Activated CD4-positive, alpha-beta T cell treated with anti-CD3 and anti-CD28 coated beads for 24 hours (primary cell): ENCODE results near the gene IFI16.
"Not testable (repeated sequence)": the region's sequence is repeated elsewhere in the genome, so short reads cannot be mapped to it uniquely, and the experiment has no call there.

Source experiments
- DNase-seq, 2 donors: peaks; one replicate each; pipeline ENCODE4 v3.0.0-alpha.2; 2020; ENCODE audit warnings: low read depth in 2 of 2

IFI16 gene

GRCh38 chr1:159009704-159010361 is at the start of gene IFI16:
IFI16 (plus strand) TSS chr1:159009907; CDS start chr1:159014681, 4,774 bp downstream.
- DNase-seq, result peak in 1 of 2 donors; percentile 64

- DNase-seq, result no peak
Observed at GRCh38 chr1:158961178-158961577, 48.5 kb upstream of the IFI16 start.

GRCh38 chr1:158962983-158963382 is 46.7 kb upstream of the IFI16 start:
- DNase-seq, result no peak

- DNase-seq, result no peak
Observed at GRCh38 chr1:158969166-158969565, 40.5 kb upstream of the IFI16 start.

GRCh38 chr1:158969855-158970254 is 39.9 kb upstream of the IFI16 start:
- DNase-seq, result no peak

GRCh38 chr1:158972841-158973240 is 36.9 kb upstream of the IFI16 start:
- no peak for DNase-seq

GRCh38 chr1:158976219-158976618 is 33.5 kb upstream of the IFI16 start:
- DNase-seq, result no peak

GRCh38 chr1:158978730-158979129 is 31.0 kb upstream of the IFI16 start:
- no peak for DNase-seq

- no peak for DNase-seq
Observed at GRCh38 chr1:158979229-158979628, 30.5 kb upstream of the IFI16 start.

- DNase-seq, result no peak
Observed at GRCh38 chr1:158983235-158983634, 26.5 kb upstream of the IFI16 start.

GRCh38 chr1:158984386-158984785 is 25.3 kb upstream of the IFI16 start:
- no peak for DNase-seq

GRCh38 chr1:158989424-158989823 is 20.3 kb upstream of the IFI16 start:
- DNase-seq, result no peak

- no peak for DNase-seq
Observed at GRCh38 chr1:158992787-158993312, 16.9 kb upstream of the IFI16 start.

- DNase-seq, result no peak
Observed at GRCh38 chr1:158996998-158997397, 12.7 kb upstream of the IFI16 start.

GRCh38 chr1:158998037-158998780 is 11.5 kb upstream of the IFI16 start:
- DNase-seq, result no peak

- no peak for DNase-seq
Observed at GRCh38 chr1:158998781-158999161, 10.9 kb upstream of the IFI16 start.

- no peak for DNase-seq
Observed at GRCh38 chr1:158999316-159000069, 10.2 kb upstream of the IFI16 start.

- no peak for DNase-seq
Observed at GRCh38 chr1:159000070-159000409, 9.7 kb upstream of the IFI16 start.

GRCh38 chr1:159000625-159001024 is 9.1 kb upstream of the IFI16 start:
- no peak for DNase-seq

- DNase-seq, result no peak
Observed at GRCh38 chr1:159005161-159005560, 4.5 kb upstream of the IFI16 start.

GRCh38 chr1:159005676-159006075 is 4.0 kb upstream of the IFI16 start:
- DNase-seq, result no peak

GRCh38 chr1:159006210-159006807 is 3.4 kb upstream of the IFI16 start:
- DNase-seq, result not testable (repeated sequence)
